Right lobe of liver (tissue), 4 donors: ENCODE results near the gene FAM229A.

ENCODE experiments used
- POLR2A ChIP-seq: fragments of 450-650 bp; IDR thresholded peaks from one replicate; pipeline ENCODE4 v1.6.1; 2017; ENCODE audit warnings: antibody characterized with exemption, mild to moderate bottlenecking
- TF ChIP-seq, protein P1 (sequence below), 4 donors: fragments of 200-600 bp in 3 of 4; fragments of 450-650 bp in 1 of 4; IDR thresholded peaks; one replicate each; pipeline versions ENCODE4 v1.5.1 to v1.8.0; 2016 to 2022; ENCODE audit warnings: antibody characterized with exemption in 4 of 4, mild to moderate bottlenecking in 2 of 4
- donor health status: DM: no; HTN: no; CAD: no.
- donor health status: DM: no; HTN: no; CAD: no.
- donor health status: DM: no; HTN: yes; CAD: no.

DNA sequence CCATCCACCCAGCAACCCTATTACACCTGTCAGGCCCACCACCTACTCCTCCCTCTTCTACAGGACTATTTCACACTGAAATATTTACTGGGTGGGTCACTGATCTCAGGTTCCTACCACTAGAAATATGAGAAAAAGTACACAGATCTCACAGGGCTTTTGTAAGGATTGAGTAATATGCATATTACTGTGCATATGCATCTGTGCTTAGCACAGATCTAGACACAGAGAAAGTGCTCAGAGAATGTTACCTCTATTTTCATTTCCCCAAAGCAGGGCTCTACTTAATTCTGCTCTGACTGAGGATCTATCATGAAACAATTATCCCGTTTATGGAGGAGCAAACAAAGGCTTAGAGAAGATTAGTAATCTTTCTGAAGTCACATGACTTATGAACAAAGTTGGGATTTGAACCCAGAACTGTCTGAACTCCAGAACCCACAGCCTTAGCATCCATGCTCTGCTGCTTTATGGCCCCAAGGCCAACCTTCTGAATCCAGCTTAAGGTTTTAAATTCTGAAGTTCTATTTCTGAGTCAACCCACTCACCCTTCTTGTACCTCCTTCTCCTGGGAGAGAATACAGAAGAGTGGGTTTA, 11.8 kb upstream of the FAM229A start:
- TF ChIP-seq, protein P1, sequence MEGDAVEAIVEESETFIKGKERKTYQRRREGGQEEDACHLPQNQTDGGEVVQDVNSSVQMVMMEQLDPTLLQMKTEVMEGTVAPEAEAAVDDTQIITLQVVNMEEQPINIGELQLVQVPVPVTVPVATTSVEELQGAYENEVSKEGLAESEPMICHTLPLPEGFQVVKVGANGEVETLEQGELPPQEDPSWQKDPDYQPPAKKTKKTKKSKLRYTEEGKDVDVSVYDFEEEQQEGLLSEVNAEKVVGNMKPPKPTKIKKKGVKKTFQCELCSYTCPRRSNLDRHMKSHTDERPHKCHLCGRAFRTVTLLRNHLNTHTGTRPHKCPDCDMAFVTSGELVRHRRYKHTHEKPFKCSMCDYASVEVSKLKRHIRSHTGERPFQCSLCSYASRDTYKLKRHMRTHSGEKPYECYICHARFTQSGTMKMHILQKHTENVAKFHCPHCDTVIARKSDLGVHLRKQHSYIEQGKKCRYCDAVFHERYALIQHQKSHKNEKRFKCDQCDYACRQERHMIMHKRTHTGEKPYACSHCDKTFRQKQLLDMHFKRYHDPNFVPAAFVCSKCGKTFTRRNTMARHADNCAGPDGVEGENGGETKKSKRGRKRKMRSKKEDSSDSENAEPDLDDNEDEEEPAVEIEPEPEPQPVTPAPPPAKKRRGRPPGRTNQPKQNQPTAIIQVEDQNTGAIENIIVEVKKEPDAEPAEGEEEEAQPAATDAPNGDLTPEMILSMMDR (IDR thresholded peaks at IDR 0.05): no peak
- TF ChIP-seq POLR2A: no peak
